ENCODE data around the gene PREX1. TPM values are rescaled to one million over a fixed set of nuclear protein-coding genes. Genes with fewer than 3 reads are reported as not detected.

The PREX1 gene
- total RNA-seq, 1 donor from 2014 or later, result 80.3 TPM

- Mint-ChIP-seq H3K27ac (no peak overlapping the region), H3K36me3 (ENCODE audit: low read depth) (peaks cover 15% of the 10 kb centered on the region), H3K27me3 (ENCODE audit: low read depth) (peaks cover 2% of the 10 kb centered on the region), H3K4me1 (ENCODE audit: low read depth) (peaks cover 58% of the 10 kb centered on the region), H3K4me3 (ENCODE audit: low read depth) (no peak overlapping the region), H3K9me3 (no peaks in the 10 kb centered on the region)
- no peak for DNase-seq (ENCODE audit: low spot score)
- intact Hi-C loops (cut with micrococcal nuclease), result no loop called here
Measured at GRCh38 chr20:48789185-48789668, 38.6 kb downstream of the PREX1 start.

DNA sequence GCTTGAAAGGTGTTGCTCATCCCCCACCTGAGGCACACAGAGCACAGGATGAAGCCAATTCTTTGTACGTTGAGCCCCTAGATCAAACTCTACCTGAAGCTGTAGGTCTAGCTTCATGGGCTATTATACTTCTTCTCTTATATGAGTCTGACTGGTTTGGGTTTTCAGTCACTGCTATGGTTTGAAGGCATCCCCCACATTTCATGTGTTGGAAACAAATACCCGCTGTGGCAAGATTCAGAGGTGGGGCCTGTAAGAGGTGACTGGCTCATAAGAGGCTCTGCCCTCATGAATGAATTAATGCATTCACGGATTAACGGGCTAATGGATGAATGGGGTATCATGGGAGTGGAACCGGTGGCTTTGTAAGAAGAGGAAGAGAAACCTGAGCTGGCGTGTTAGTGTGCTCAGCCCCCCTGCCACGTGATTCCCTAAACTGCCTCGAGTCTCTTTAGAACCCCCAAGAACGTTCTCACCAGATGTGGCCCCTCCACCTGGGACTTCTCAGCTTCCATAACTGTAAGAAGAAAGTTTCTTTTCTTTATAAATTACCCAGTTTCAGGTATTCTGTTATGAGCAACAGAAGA is 39.2 kb downstream of the PREX1 start:
- DNase-seq (ENCODE audit: low spot score), result no peak
- H3K4me1 Mint-ChIP-seq (ENCODE audit: low read depth), result peaks cover 59% of the 10 kb centered on the region
- intact Hi-C loops (cut with micrococcal nuclease), result no loop called here
- no peaks in the 10 kb centered on the region for H3K9me3 Mint-ChIP-seq
- H3K4me3 Mint-ChIP-seq (ENCODE audit: low read depth), result no peak overlapping the region
- peaks cover 15% of the 10 kb centered on the region for H3K36me3 Mint-ChIP-seq (ENCODE audit: low read depth)
- H3K27ac Mint-ChIP-seq, result peak overlapping the region; percentile 38
- peaks cover 2% of the 10 kb centered on the region for H3K27me3 Mint-ChIP-seq (ENCODE audit: low read depth)

DNA sequence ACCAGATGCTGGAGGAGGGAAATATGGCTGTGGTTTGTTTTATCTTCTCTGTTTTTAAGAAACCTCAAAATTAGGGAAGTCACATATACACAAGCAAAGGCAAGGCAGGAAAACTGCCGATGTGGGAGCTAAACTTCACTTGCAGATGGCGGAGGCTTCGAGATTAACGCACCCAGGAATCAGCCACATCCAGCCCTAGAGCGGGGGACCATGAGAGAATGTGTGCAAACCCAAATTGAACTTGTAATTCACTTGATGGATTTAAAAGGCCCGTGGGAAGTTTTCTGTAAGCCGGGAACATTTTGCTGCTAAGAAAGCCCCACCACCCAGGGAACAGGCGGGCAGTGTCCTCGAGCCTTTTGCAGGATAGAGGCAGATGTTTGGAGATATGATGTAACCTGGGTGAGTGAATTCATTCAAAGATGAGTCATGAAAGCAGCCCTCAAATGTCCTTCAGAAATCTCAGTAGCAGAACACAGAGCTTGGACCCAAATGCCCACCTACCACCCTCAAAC is 39.9 kb downstream of the PREX1 start:
- peaks cover 15% of the 10 kb centered on the region for H3K36me3 Mint-ChIP-seq (ENCODE audit: low read depth)
- intact Hi-C loops (cut with micrococcal nuclease), result no loop called here
- no peak for DNase-seq (ENCODE audit: low spot score)
- H3K27ac Mint-ChIP-seq, result peak overlapping the region; percentile 38
- no peak overlapping the region for H3K4me3 Mint-ChIP-seq (ENCODE audit: low read depth)
- H3K27me3 Mint-ChIP-seq (ENCODE audit: low read depth), result peaks cover 2% of the 10 kb centered on the region
- peaks cover 59% of the 10 kb centered on the region for H3K4me1 Mint-ChIP-seq (ENCODE audit: low read depth)
- no peaks in the 10 kb centered on the region for H3K9me3 Mint-ChIP-seq

- Mint-ChIP-seq H3K4me1 (ENCODE audit: low read depth) (peaks cover 59% of the 10 kb centered on the region), H3K27me3 (ENCODE audit: low read depth) (peaks cover 2% of the 10 kb centered on the region), H3K27ac (peak overlapping the region; percentile 54), H3K36me3 (ENCODE audit: low read depth) (peaks cover 15% of the 10 kb centered on the region), H3K4me3 (ENCODE audit: low read depth) (no peak overlapping the region), H3K9me3 (no peaks in the 10 kb centered on the region)
- intact Hi-C loops (cut with micrococcal nuclease), result no loop called here
- DNase-seq (ENCODE audit: low spot score), result no peak
Measured at GRCh38 chr20:48786951-48787705, 40.7 kb downstream of the PREX1 start.

- Mint-ChIP-seq H3K27me3 (ENCODE audit: low read depth) (peaks cover 2% of the 10 kb centered on the region), H3K9me3 (no peaks in the 10 kb centered on the region), H3K27ac (peak overlapping the region; percentile 30), H3K36me3 (ENCODE audit: low read depth) (peaks cover 20% of the 10 kb centered on the region), H3K4me1 (ENCODE audit: low read depth) (peaks cover 58% of the 10 kb centered on the region), H3K4me3 (ENCODE audit: low read depth) (no peak overlapping the region)
- intact Hi-C loops (cut with micrococcal nuclease), result no loop called here
- DNase-seq (ENCODE audit: low spot score), result no peak
Measured at GRCh38 chr20:48785801-48786200, 42.0 kb downstream of the PREX1 start.

DNA sequence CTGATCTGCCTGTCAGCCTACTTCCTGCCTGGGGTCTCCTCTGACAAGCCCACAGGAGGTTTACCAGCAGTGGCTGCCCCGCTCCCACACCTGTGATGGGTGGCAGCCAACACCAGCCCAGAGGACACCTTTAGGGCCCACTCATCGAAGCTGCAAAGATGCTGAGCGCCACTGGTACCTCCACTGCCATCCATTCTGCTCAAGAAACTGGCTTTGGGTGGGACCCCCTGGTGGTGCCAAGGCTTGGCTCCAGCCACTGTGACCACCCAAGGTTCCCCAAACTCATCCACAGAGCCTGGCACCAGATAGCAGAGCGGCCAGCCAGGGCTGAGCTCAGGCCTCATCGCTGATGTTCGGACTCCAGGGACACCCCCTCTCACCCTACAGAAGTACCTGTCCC is 42.5 kb downstream of the PREX1 start:
- intact Hi-C loops (cut with micrococcal nuclease), result no loop called here
- Mint-ChIP-seq H3K27me3 (ENCODE audit: low read depth) (peaks cover 2% of the 10 kb centered on the region), H3K9me3 (no peaks in the 10 kb centered on the region), H3K4me3 (ENCODE audit: low read depth) (no peak overlapping the region), H3K4me1 (ENCODE audit: low read depth) (peaks cover 54% of the 10 kb centered on the region), H3K27ac (peak overlapping the region; percentile 82), H3K36me3 (ENCODE audit: low read depth) (peaks cover 20% of the 10 kb centered on the region)
- DNase-seq (ENCODE audit: low spot score), result no peak

DNA sequence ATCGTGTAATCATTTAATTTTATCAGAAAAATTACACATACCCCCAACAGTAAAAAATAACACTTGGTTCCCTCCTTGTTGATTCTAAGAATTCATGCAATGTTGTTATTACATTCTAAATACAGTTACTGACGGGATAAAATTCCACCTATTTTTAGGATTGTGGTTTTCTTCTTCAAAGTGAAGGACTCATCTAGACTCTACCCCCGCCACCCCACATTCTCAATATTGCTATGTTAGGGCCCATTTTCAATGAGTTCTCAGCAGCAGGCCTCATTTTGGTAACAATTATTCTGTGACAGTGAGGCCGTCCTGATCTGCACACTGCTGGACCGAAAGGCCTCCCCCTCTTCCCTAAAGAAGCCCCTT is 43.5 kb downstream of the PREX1 start:
- peak overlapping the region; percentile 4 for H3K4me3 Mint-ChIP-seq (ENCODE audit: low read depth)
- H3K27me3 Mint-ChIP-seq (ENCODE audit: low read depth), result no peaks in the 10 kb centered on the region
- DNase-seq (ENCODE audit: low spot score), result no peak
- peaks cover 22% of the 10 kb centered on the region for H3K36me3 Mint-ChIP-seq (ENCODE audit: low read depth)
- peak overlapping the region; percentile 82 for H3K27ac Mint-ChIP-seq
- H3K4me1 Mint-ChIP-seq (ENCODE audit: low read depth), result peaks cover 47% of the 10 kb centered on the region
- intact Hi-C loops (cut with micrococcal nuclease), result loop anchor here (1.0 kb wide), 4 partner anchors 15 to 63 kb away; no protein-coding TSS in a partner anchor
- H3K9me3 Mint-ChIP-seq, result peaks cover 5% of the 10 kb centered on the region

DNA sequence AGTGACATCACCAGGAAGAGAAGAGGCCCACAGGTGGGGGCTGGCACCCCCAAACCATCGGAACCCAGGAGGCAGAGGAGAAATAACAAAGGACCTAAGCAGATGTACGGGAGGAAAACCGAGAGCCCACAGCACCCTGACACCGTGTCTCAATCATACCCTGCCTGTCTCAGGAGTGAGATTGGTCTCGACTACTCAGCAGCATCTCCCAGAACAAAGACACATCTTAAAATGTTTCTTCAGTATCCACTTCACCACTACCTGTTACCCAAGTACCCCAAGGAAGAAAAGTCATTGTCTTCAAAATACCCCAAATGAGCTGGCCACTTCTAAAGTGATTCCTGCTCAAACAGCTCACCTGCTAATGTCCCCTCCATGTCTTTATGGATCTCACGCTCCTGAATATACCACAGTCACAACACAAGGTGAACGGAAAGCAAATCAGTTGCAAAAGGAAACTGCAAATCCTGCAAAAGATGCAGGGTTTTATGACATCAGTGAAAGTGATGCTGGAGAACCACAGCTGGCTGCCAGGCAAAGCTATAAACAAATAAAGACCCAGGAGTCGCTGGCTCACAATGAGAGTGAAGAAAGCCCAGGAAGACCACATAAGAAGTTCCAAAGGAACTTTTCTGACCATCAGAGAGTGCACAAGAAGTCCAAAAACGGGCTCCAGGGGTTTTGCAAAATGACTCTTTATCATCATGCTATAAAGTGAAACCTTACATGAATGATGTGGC is 44.1 kb downstream of the PREX1 start:
- peak; percentile 27 for DNase-seq (ENCODE audit: low spot score)
- intact Hi-C loops (cut with micrococcal nuclease), result loop anchor here (1.0 to 2.0 kb wide), 5 partner anchors 14 to 121 kb away; no protein-coding TSS in a partner anchor
- Mint-ChIP-seq H3K4me3 (ENCODE audit: low read depth) (no peak overlapping the region), H3K9me3 (peaks cover 5% of the 10 kb centered on the region), H3K27ac (no peak overlapping the region), H3K4me1 (ENCODE audit: low read depth) (peaks cover 41% of the 10 kb centered on the region), H3K27me3 (ENCODE audit: low read depth) (peaks cover 2% of the 10 kb centered on the region), H3K36me3 (ENCODE audit: low read depth) (peaks cover 22% of the 10 kb centered on the region)

DNA sequence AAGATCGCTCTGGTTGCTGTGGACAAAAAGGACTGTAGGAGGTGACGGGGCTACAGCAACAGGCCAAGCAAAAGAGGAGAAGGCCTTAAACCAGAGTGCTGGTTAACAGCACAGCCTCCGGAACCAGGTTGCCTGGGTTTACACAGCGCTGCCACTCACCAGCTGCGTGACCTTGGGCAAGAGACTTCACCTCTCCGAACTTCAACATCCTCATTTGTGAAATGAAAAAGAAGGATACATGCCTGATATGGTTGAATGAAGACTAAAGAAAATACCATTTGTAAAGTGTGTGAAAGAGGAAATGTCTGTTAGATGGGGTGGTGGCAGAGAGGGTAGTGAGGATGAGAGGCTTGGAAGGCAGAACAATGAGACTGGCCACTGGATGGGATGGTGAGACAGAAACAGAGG is 44.9 kb downstream of the PREX1 start:
- no peak for DNase-seq (ENCODE audit: low spot score)
- intact Hi-C loops (cut with micrococcal nuclease), result loop anchor here (2.0 kb wide), 1 partner anchor 122 kb away; no protein-coding TSS in a partner anchor
- peaks cover 33% of the 10 kb centered on the region for H3K4me1 Mint-ChIP-seq (ENCODE audit: low read depth)
- H3K36me3 Mint-ChIP-seq (ENCODE audit: low read depth), result peaks cover 25% of the 10 kb centered on the region
- H3K4me3 Mint-ChIP-seq (ENCODE audit: low read depth), result no peak overlapping the region
- no peak overlapping the region for H3K27ac Mint-ChIP-seq
- peaks cover 5% of the 10 kb centered on the region for H3K9me3 Mint-ChIP-seq
- H3K27me3 Mint-ChIP-seq (ENCODE audit: low read depth), result peaks cover 2% of the 10 kb centered on the region

GRCh38 chr20:48782053-48782452 is 45.7 kb downstream of the PREX1 start:
- intact Hi-C loops (cut with micrococcal nuclease), result loop anchor here (2.0 kb wide), 1 partner anchor 123 kb away; no protein-coding TSS in a partner anchor
- H3K9me3 Mint-ChIP-seq, result peaks cover 5% of the 10 kb centered on the region
- peaks cover 25% of the 10 kb centered on the region for H3K4me1 Mint-ChIP-seq (ENCODE audit: low read depth)
- peaks cover 31% of the 10 kb centered on the region for H3K36me3 Mint-ChIP-seq (ENCODE audit: low read depth)
- no peak overlapping the region for H3K27ac Mint-ChIP-seq
- no peak overlapping the region for H3K4me3 Mint-ChIP-seq (ENCODE audit: low read depth)
- no peak for DNase-seq (ENCODE audit: low spot score)
- peaks cover 2% of the 10 kb centered on the region for H3K27me3 Mint-ChIP-seq (ENCODE audit: low read depth)

- Mint-ChIP-seq H3K4me3 (ENCODE audit: low read depth) (no peak overlapping the region), H3K27me3 (ENCODE audit: low read depth) (peaks cover 2% of the 10 kb centered on the region), H3K9me3 (peaks cover 5% of the 10 kb centered on the region), H3K36me3 (ENCODE audit: low read depth) (peaks cover 35% of the 10 kb centered on the region), H3K4me1 (ENCODE audit: low read depth) (peaks cover 27% of the 10 kb centered on the region), H3K27ac (peak overlapping the region; percentile 42)
- no peak for DNase-seq (ENCODE audit: low spot score)
- intact Hi-C loops (cut with micrococcal nuclease), result loop anchor here (2.0 kb wide), 1 partner anchor 123 kb away; no protein-coding TSS in a partner anchor
Measured at GRCh38 chr20:48781634-48782033, 46.2 kb downstream of the PREX1 start.

DNA sequence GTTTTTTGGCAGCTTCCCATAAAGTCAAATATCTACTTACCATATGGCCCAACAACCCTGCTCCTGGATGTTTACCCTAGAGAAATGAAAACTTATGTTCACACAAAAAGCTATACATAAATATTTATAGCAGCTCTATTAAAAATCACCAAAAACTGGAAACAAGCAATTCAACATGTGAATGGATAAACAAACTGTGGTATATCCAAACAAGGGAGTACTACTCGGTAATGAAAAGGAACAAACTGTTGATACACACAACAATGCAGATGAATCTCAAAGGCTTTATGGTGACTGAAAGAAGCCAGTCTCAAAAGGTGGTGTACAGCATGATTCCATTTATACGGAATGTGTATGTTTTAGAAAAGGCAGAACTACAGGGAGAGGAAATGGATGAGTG is 48.4 kb downstream of the PREX1 start:
- Mint-ChIP-seq H3K36me3 (ENCODE audit: low read depth) (peaks cover 44% of the 10 kb centered on the region), H3K4me3 (ENCODE audit: low read depth) (no peak overlapping the region), H3K9me3 (peaks cover 16% of the 10 kb centered on the region), H3K27me3 (ENCODE audit: low read depth) (peaks cover 2% of the 10 kb centered on the region), H3K27ac (no peak overlapping the region), H3K4me1 (ENCODE audit: low read depth) (peaks cover 21% of the 10 kb centered on the region)
- intact Hi-C loops (cut with micrococcal nuclease), result no loop called here
- DNase-seq (ENCODE audit: low spot score), result no peak

All from activated T-helper 2 cell treated with anti-CD3 and anti-CD28 coated beads, Interferon-gamma antibody, Interleukin-2, Interleukin-4, amounts not matched to agents 10 μg/mL and 5 μg/mL and 100 μg/mL, durations not matched to agents 14 hours and 24 hours and 36 hours (primary cell).